DMS 273 (cell line): Measurements from ENCODE around the gene STX17.
A peak's percentile ranks its signal among the peaks of the same experiment; 100 is the strongest.
"Not testable (repeated sequence)": the region's sequence is repeated elsewhere in the genome, so short reads cannot be mapped to it uniquely, and the experiment has no call there.

Experiments
- DNase-seq: peaks from one replicate; lab custom pipeline; 2025; ENCODE audit not compliant: unreplicated experiment; lab: John Stamatoyannopoulos, UW

Gene STX17

GRCh38 chr9:99906403-99907207 is at the start of gene STX17:
Gene STX17 (plus strand): TSS chr9:99906654. CDS start chr9:99915240, 8,586 bp downstream.
- peak; percentile 86 for DNase-seq

- not testable (repeated sequence) for DNase-seq
These were observed 48.9 kb upstream of the STX17 start for GRCh38 chr9:99857576-99857975.

GRCh38 chr9:99858087-99858486 is 48.4 kb upstream of the STX17 start:
- no peak for DNase-seq

GRCh38 chr9:99859243-99859980 is 47.0 kb upstream of the STX17 start:
- peak; percentile 6 for DNase-seq

GRCh38 chr9:99860266-99860665 is 46.2 kb upstream of the STX17 start:
- DNase-seq, result no peak

GRCh38 chr9:99863955-99864354 is 42.5 kb upstream of the STX17 start:
- DNase-seq, result no peak

- DNase-seq, result peak; percentile 28
These were observed 40.1 kb upstream of the STX17 start for GRCh38 chr9:99866398-99866797.

- DNase-seq, result no peak
These were observed 38.9 kb upstream of the STX17 start for GRCh38 chr9:99867536-99867935.

GRCh38 chr9:99867968-99868367 is 38.5 kb upstream of the STX17 start:
- no peak for DNase-seq

- no peak for DNase-seq
These were observed 37.6 kb upstream of the STX17 start for GRCh38 chr9:99868845-99869244.

GRCh38 chr9:99870126-99870525 is 36.3 kb upstream of the STX17 start:
- DNase-seq, result no peak

- DNase-seq, result no peak
These were observed 32.9 kb upstream of the STX17 start for GRCh38 chr9:99873531-99873930.

GRCh38 chr9:99873943-99874584 is 32.4 kb upstream of the STX17 start:
- DNase-seq, result no peak

GRCh38 chr9:99876190-99876589 is 30.3 kb upstream of the STX17 start:
- DNase-seq, result no peak

- no peak for DNase-seq
These were observed 27.8 kb upstream of the STX17 start for GRCh38 chr9:99878651-99879050.

GRCh38 chr9:99881769-99882168 is 24.7 kb upstream of the STX17 start:
- DNase-seq, result no peak

GRCh38 chr9:99885747-99886146 is 20.7 kb upstream of the STX17 start:
- no peak for DNase-seq

GRCh38 chr9:99889120-99889519 is 17.3 kb upstream of the STX17 start:
- no peak for DNase-seq

GRCh38 chr9:99894826-99895225 is 11.6 kb upstream of the STX17 start:
- DNase-seq, result no peak

- DNase-seq, result no peak
These were observed 10.9 kb upstream of the STX17 start for GRCh38 chr9:99895510-99895909.

GRCh38 chr9:99896119-99896518 is 10.3 kb upstream of the STX17 start:
- DNase-seq, result no peak

GRCh38 chr9:99903393-99903792 is 3.1 kb upstream of the STX17 start:
- DNase-seq, result no peak
